HUDEP-2 (cell line): ENCODE data around the gene LRP5.

ENCODE experiments used
- DNase-seq, 76 experiments: peaks; one replicate each; lab custom pipeline; 2025; ENCODE audit not compliant: unreplicated experiment in 76 of 76; lab: John Stamatoyannopoulos, UW

Gene LRP5

DNA sequence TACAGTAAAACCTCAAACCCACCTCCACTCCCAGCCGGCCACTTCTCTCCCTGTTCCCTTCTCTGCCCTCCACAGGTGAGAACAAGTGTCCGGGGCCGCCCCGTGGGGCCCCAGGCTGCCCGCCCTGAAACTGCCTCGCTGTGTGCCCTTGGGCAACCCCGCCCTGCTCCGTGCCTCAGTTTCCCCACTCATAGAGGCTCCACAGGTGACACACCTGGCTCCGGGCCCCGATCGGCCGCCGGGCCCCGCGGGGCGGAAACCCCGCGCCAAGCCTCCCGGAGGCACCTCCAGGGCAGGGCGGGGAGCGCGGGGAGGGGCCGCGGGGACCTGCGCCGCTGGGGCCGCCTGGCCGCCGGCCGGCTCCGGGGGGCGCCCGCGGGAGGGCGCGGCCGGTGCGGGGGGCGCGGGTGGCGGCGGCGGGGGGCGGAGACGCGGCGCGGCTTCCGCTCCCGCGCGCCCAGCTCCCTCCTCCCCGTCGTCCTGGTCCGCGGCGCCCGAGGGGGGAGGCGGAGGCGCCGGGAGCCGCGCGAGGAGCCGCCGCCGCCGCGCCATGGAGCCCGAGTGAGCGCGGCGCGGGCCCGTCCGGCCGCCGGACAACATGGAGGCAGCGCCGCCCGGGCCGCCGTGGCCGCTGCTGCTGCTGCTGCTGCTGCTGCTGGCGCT, at the start of gene LRP5:
Gene LRP5, plus strand, starts transcription at position 475 of the 663 bp plus-strand sequence. Its CDS starts 124 bp downstream, at position 599.
- DNase-seq: peak in 8 of 76 experiments; percentile 2 to 47 (median 14)

DNA sequence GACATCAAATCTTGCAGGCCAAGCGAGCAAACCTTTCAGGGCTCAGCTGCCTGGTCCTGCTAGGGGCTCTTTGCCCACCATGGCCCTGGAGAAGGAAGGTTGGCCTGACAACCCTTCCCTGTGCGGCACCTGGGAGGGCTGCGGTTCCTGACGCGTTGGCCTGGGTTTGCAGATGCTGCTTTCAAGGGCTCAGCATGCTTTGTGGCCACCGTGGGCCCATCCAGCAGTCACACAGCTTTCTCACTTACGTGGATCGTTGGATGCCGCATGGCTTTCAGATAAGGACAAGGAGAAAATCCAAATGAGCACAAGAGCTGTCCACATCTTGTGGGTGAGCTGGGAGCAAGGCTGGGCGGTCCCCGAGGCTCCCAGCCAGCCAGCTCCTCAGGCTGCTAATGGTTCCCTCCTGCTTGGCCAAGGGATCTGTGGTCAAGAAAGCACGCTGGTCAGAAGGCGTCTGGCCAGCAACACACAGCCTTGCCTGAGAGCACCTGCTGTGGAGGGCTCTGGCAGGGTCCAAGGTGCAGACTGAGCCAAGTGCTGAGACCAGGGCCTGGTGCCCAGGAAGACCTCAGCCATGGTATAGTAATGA, 48.9 kb upstream of the LRP5 start:
- no peak for DNase-seq

DNA sequence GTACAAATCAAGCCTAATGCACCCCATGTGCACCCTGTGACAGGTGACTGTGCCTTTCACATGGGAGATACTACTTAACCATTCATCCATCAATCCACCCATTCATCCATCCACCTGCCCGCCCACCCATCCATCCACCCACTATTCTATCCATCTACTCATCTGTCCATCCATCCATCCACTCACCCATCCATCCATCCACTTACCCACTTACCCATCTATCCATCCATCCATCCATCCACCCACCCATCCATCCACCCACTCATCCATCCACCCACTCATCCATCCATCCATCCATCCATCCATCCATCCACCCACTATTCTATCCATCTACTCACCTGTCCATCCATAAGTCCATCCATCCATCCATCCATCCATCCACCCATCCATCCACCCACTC, 48.1 kb upstream of the LRP5 start:
- no peak for DNase-seq

DNA sequence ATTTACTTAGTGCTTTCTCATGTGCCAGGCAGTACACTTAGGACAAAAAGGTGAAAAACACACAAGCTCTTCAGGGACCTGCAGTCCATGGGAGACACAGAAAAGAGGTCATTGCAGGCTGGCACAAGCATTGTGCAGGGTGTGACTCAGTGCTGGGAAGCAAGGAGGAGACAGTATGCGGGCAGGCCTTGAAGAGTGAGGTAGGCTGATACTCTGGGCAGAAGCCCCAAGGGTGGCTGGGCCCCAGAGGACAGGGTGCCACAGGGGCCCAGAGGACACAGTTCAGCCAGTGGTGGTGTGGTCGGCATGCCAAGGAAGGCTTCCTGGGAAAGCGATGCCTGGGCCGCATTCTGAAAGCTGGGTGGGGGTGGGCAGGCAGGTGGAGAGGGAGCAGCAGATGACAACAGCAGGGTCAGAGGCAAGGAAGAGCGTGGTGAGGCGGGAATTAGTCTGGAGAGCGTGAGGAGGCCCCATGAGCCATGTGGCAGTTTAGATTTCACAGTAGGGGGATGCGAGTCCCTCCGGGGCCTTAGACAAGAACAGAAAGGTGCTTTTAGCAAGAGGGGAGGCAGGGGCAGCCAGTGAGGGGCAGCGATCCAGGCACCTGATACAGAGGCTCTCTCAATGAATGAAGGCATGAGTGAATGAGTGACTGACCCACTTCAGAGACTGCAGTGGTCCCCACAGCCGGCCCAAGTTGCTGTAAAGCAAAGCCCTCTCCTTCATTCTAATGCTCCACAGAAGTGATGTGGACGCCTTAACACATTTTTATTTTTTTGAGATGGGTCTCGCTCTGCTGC, 47.5 kb upstream of the LRP5 start:
- no peak for DNase-seq

DNA sequence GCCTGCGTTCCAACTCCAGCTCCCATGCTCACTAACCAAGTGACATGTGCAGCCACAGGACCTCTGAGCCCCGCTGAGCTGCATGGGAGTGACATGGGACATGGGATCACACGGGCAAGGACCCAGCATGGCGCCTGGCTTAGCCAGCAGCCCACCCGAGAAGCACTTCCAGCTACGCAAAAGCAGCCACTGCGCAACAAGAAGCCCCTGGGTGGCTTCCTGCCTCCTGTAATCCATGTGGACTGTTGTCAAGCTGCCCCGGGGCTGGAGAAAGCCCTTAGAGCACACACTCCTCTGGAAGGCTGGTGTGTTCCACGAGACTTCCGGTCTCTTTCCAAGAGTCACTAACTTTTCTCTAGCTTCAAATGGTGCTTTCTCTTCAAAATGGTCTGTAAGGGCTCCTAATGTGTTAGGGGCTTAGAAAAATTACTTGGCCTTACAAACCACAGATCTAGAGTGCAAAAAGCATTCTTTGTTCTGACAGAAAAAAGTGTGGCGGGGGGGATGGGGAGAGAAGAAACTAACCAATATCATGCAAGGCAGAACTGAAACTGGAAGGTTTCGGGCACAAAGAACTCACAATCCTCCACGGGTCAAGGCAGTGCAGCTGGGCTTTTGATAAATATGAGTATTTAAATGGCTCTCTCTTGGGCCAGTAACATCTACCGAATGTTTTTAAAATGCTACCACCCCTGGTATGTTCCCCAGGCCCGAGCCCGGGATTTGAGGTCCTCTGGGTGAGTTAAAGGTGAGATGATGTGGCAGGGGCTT, 46.1 kb upstream of the LRP5 start:
- no peak for DNase-seq

DNA sequence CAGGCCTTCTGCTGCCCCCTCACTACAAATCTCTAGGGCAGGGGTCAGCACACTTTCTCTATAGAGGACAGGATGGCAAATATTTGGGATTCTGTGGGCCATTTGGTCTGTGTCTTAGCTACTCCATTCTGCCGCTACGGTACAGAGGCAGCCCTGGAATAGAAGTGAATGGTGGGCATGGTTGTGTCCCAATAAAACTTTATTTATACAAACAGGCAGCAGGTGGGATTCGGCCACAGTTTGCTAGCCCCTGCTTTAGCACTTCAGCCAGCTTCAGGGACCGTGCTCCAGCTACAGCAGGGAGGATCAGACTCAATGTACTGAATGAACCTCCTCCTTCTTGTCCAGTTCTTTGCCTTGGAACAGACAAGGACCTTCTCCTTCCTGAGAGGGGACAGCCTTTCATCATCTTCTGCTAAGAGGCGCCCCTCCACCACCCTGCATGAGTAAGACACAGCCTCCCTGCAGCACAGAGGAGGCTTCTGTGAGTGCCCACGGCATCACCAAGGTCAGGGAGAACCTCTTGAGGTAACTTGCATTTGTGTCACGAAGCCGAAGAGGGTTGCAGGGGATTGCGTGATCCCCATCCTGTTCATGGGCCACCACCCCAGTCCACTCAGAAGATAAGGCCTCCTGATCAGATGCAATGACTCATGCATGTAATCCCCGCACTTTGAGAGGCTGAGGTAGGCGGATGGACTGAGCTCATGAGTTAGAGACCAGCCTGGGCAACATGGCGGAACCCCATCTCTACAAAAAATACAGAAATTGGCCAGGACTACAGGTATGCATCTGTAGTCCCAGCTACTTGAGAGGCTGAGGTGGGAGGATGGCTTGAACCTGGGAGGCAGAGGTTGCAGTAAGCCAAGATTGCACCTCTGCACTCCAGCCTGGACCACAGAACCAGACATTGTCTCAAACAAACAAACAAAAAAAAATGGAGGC, 45.2 kb upstream of the LRP5 start:
- DNase-seq: no peak

DNA sequence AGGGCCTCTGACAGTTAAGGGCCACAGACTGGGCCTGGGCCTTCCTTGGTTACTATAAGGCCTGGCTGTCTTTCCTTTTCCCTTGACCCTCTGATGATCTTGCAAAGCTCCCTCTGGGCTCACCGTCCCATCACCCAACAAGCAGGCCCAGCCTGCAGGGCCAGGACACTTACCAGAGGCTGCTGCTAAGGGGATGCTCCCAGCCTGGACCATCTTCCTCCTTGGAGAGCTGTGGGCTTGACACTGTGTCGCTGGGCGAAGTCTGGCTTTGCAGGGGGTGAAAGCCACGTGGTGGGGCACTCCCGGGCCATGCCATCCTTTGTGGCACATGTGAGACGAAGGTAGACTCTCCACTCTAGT, 44.5 kb upstream of the LRP5 start:
- no peak for DNase-seq

DNA sequence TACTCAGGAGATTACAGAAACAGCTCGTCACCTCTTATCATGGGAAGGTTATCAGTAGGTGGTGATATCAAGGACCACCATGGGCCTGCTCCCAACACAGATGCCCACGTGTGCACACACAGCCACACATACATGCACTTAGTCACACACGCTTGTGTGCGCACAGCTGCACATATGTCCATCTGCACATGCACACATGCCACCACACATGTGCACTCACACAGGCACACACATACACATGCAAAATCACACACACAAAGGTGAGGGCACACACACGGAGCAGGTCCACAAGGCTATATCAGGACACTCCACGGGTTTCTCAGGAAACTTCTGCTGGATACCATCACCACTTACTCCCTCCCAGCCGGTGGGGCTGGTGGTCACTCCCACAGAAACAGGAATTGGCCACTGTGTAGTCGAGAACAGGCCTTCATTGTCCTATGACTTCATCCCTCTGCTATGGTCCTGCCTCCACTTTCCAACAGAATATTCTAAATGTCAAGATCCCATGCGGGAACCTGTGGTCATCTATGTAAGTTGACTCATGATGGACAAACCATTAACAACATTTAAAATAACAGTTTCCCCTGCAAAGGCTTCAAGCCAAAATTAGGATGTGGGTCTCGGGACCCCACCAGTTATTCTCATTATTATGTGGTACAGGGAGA, 42.8 kb upstream of the LRP5 start:
- no peak for DNase-seq

DNA sequence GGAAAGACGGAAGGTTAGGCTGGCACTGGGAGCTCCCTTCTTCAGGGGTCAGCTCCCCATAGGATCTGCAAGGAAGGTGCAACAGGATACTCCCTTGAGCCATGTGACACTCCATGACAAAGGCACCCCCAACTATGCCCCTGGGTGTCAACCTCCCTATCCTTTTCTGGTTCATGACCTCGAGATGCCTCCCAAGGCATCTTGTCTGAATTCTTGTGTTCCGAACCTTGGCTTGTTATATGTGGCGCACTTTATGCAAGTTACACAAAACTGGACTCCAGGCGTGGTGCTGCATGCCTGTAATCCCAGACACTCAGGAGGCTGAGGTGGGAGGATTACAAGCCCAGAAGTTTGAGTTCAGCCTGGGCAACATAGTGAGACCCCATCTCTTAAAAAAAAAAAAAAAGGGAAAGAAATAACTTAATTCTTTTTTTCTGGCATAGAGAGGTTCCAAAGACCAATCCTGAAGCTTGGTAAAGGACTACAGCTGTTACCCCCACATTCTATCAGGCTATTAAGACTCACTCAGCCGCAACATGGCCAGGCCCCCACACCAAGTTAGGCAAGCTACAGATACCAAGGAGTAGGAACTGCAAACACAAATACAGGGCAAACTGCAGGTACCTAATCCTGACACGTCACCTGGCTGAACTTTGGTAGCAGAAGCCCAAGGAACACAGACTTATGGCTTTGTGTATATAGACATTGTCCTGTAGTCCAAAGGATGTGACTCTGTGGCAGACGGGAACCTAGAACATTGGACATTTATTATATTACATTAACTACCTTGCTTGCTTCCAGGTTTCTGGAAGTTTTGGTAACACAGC, 42.0 kb upstream of the LRP5 start:
- DNase-seq: no peak

DNA sequence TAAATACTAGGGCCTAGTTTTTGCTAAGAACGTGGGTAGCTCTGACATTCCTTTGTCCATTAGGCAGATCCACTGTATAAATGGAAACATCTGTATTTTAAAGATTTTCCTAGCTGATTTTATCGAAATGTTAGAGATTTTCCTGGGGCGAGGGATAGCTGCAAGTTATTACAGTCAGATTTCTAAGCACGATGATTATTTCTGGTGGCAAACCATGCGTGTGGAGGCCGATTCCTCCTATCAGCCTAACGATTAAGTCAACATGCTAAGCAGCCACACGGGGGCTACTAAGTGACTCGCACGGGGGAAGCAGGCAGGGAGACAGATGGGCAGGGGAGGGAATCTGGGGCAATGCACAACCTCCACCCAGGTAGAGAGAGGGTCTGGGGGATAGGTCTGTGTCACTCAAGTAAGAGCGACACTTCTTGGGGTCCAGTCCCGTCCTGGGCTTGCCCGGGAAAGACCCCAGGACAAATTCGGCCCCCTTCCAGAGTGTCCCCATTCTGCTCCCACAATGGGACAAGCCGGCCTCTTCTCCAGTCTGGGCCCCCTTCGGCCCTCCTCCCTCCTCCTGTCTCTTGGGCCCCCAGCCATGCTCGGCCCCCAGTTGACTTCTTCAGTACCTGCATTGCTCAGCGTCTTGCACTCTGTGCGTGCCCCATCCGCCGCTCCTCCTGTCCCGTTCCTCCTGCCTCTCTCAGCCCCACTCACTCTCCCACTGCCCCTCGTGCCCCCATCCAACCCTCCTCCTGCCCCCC, 41.2 kb upstream of the LRP5 start:
- DNase-seq: peak in 70 of 76 experiments; percentile 15 to 78 (median 57)

DNA sequence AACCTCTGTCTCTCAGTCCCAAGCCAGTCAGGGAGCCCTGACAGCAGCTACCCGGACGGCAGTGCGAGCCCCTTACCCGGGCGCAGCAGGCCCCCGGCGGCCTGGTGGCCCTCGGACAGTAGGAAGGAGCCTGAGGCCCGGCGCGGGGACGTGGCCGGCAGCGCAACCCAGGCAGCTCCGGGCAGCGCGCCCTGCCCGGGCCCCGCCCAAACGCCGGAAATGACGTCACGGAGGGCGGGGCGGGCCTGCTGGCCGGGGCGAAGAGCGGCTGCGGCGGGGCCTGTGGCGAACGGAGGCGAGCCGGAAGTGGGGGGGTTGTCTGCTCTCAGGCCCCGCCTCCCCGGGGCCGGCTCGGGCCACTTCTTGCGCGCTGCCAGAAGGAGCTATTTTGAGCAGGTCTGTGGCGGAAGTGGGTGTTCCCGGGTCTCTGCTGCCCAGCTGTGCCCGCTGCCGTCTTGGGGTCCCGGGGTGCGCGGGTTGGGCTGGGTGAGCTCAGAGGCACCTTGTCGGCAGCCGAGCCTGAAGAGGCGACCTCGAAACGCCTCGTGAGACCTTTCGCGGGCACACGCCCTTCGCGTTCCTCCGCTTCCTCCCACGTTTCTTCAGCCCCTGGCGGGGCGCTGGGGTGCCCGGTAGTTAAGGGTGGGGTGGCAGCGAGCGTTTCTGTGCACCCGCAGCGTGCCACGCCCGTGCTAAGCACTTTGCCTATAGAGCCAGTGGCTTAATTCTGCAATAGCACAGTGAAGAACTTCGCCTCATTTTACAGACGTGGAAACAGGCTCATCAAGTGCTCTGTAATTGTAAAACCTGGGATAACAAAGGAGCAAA, 40.4 kb upstream of the LRP5 start, which contains the start of gene C11orf24:
Gene C11orf24, minus strand, starts transcription at position 193 of the 828 bp plus-strand sequence. CDS start 8,206 bp downstream, outside the sequence.
- DNase-seq: peak; percentile 38 to 94 (median 90)

DNA sequence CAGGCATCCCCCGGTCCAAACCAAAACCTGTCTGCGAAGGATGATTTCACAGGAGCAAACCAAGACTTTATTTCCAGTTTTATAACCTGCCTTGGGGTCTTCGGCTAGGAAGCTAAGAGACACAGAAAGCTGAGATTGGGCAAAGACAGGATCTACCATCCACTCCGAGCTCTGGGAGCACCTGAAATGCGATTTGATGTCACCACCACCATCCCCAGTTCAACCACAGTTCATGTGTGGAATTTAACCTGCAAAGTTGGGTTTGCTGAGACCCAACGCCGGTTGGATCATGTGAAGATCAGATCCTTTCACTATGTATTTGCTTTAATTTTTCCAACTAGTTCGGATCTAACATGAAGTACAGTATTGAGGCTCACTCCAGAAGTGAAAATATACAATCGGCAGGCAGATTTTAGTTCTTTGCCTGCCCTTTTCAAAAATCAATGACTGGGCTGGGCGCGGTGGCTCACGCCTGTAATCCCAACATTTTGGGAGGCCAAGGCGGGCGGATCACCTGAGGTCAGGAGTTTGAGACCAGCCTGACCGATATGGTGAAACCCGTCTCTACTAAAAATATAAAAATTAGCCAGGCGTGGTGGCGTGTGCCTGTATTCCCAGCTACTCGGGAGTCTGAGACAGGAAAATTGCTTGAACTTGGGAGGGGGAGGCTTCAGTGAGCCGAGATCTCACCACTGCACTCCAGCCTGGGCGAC, 39.2 kb upstream of the LRP5 start:
- DNase-seq: no peak

DNA sequence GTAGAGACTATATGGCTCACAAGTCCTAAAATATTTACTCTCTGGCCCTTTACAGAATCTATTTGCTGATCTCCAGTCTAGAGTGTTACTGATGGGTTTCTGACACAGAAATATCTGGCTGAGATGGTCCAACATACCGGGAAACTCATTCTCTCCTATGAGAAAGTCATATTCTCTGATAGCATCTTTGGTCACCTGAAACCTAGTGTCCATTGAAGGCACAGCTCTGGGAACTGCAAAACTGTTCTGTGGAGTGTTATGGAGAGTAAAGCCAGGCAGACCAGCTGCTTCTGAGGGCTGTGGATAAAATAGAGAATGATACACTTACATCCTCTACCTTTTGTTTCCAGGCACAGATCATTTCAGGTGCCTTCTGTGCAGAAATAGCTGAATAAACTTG, 38.1 kb upstream of the LRP5 start:
- DNase-seq: no peak

DNA sequence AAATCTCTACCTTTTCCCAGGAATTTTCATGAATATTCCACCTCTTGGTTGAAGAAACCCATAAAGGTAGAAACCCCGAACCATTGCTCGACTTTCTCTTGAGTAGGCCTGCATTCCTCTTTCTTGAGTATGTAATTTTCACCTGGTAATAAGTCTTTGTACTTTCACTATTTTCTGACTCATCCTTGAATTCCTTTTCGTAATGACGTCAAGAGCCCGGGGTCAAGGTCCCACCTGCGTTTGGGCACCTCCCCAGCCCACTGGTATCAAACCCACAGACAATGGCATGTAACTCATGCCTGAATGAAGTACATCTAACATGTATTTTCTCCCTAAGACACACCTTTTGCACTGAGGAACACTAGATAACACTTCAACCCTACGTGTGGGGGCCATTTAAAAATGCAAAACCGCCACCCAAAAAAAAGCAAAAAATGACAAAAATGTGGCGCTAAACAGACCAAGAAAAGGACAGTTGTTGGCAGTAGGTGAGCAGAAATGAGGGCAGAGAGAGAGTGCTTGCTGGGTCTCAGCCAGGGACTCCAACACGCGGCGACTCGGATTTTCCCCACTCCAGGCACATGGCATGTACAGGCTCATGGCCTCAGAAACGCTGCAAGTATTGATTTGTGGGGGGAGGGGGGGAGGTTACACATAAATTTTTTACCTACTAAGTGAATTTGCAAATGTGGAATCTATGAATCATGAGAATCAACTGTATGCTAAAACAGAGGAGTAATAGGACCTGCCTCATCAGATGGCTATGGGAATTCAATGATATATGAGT, 36.5 kb upstream of the LRP5 start:
- DNase-seq: no peak

DNA sequence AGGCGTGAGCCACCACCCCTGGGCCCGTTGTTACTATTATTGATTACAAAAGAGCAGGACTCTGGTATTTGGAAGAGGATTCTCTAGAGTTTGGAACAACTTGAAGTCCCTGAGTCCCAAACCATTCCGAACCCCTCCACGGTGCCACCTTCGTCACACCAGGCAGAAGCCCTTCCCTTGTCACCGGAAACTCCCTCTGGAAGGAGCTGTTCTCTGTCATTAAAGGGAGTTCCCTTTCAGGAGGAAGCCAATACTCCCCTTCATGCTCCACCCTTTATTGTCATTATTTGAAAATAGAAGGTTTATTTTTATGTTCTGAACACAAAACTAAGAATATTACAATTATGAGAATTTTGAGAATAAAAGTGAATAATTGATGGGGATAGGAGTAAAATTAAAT, 35.5 kb upstream of the LRP5 start:
- no peak for DNase-seq

DNA sequence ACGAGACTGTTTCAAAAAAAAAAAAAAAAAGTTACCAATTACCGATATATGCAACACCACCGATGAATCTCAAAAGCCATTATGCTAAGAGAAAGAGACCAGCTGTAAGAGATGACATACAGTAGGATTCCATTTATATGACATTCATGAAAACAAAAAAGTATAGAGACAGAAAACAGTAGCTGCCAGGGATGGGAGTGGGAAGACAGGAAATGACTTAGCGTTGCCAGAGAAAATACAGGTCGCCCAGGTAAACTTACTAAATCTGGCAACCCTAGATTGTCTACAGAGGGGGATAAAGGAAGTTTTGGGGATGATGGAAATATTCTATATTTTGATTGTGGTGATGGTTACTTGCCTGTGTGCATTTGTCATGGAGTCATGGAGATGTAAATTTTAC, 32.7 kb upstream of the LRP5 start:
- no peak for DNase-seq
